Measurements from ENCODE around the gene ITIH1. TPM values are rescaled to one million over a fixed set of nuclear protein-coding genes. Genes with fewer than 3 reads are reported as not detected.

The ITIH1 gene
- total and polyA plus RNA-seq, 2 donors (not counting 3 experiments of a cell fraction or from before 2014, with no cell fraction given) = not detected

DNA sequence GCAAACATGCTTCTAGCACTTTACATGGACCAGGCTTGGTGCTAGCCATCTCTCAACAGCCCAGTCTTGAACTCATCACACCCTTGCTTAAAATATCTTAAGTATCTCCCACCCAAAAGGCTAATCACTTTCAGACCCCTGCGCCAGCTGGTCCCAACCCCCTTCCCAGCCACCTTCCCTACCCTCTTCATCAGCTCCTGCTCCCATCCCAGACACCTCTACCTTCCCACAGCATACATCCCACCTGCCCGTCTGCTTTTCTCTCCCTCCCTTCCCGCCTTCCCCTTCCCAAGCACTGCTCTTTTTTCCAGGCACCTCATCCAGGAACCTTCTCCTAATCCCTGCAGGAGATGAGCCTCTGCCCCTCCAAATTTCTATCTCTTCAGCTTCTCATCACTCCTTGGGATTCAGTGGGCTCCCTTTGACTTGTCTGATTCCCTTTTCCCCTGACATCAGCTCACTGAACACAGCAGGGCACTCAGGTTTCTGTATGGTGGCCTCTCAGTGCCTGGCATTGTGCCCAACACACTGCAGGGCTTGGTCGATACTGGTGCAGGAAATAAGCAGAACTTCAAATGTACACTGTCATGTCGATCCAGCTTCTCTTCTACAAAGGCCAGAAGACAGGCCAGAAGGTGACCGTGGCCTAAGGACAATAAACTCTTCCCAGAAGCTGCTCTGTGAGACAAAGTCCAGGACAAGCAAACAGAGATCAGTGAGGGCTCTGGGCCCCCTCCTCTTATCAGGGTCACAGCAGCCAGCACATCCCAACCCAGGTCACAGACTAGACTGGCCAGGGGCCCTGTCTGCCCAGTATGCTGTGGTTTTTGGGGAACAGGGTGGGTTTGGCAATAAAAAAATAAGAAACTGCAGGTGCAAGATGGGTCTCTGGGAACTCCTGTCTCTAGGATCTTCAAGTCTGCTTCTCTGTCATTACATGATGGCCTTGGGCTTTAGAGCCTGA, 2.2 kb upstream of the ITIH1 start:
- Histone ChIP-seq H3K79me2 (ENCODE audit: control insufficient read depth, insufficient read depth, low read length) (peaks cover 2% of the 10 kb centered on the region), H4K20me1 (replicated peaks; ENCODE audit: control insufficient read depth, extremely low read depth, insufficient read depth, low read length) (no peaks in the 10 kb centered on the region), H3K9me3 (replicated peaks; ENCODE audit: control insufficient read depth, insufficient read depth, low read length) (no peaks in the 10 kb centered on the region), H3K9me1 (replicated peaks; ENCODE audit: control insufficient read depth, extremely low read depth, insufficient read depth, low read length) (no peaks in the 10 kb centered on the region), H3K4me2 (ENCODE audit: insufficient read depth, low read length) (no peak overlapping the region), H3K27me3 (ENCODE audit: control insufficient read depth in 2 of 2, insufficient read depth in 2 of 2, low read length in 2 of 2) (no peaks in the 10 kb centered on the region), H3K4me1 (ENCODE audit: control insufficient read depth, extremely low read depth, insufficient read depth, low read length) (peaks cover 5% of the 10 kb centered on the region), H3K9ac (replicated peaks; ENCODE audit: extremely low read depth, insufficient read depth, low read length) (no peak overlapping the region), H3K4me3 (replicated peaks in 1 of 3; ENCODE audit: insufficient read depth in 1 of 3, low read depth in 1 of 3, low read length in 3 of 3) (no peak overlapping the region), H3K36me3 (ENCODE audit: control insufficient read depth in 2 of 2, extremely low read depth in 1 of 2, insufficient read depth in 2 of 2, low read length in 2 of 2) (no peaks in the 10 kb centered on the region), H3K27ac (ENCODE audit: insufficient read depth, low read depth, low read length) (no peak overlapping the region), H2AFZ (ENCODE audit: low read depth, low read length) (no peak overlapping the region)
- dilution Hi-C loops (cut with MboI; ENCODE audit: extremely low pct_ligation_motif_present, low sequenced_read_pairs) (no loop called here), intact Hi-C loops (cut with micrococcal nuclease) (no loop called here)
- ChIA-PET POLR2A (no interaction called here), CTCF (interaction anchor here (1.1 to 1.3 kb wide), 2 partner anchors 10 to 11 kb away, joined by 3 to 5 read pairs; no protein-coding TSS in a partner anchor)
- FAIRE-seq (no peak), DNase-seq (ENCODE audit: low read depth, low spot score) (no peak)
- TF ChIP-seq, protein P1, sequence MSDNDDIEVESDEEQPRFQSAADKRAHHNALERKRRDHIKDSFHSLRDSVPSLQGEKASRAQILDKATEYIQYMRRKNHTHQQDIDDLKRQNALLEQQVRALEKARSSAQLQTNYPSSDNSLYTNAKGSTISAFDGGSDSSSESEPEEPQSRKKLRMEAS (IDR thresholded peaks at IDR 0.05; ENCODE audit: insufficient read depth, insufficient read length) = no peak
- BruUV-seq (replicated peaks) = no TSS peak

DNA sequence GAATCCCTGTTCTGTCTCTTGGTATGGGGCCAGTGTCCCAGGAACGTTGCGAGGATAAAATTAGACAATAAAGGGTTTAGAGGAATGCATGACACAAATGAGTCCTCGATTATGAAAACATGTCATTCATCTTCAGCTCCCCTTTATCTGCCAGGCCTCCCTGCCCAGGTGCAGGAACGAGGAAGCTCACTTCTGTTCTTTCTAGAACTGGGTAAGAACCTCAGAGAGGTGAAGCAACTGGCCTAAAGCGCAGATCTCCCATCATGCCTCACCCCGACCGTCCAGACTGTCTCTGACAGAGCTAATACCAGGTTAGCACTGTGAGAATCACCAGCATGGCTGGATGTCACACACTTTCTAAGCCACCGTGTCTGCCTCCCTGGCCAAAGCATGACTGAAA, 1.5 kb upstream of the ITIH1 start:
- H3K79me2 ChIP-seq (ENCODE audit: control insufficient read depth, insufficient read depth, low read length) = no peaks in the 10 kb centered on the region
- POLR2A ChIA-PET = no interaction called here
- H4K20me1 ChIP-seq (replicated peaks; ENCODE audit: control insufficient read depth, extremely low read depth, insufficient read depth, low read length) = no peaks in the 10 kb centered on the region
- peaks cover 0 to 7% of the 10 kb centered on the region in 2 experiments for H3K27me3 ChIP-seq (ENCODE audit: control insufficient read depth in 2 of 2, insufficient read depth in 2 of 2, low read length in 2 of 2)
- H3K4me3 ChIP-seq (replicated peaks in 1 of 3; ENCODE audit: insufficient read depth in 1 of 3, low read depth in 1 of 3, low read length in 3 of 3) = no peak overlapping the region
- intact Hi-C loops (cut with micrococcal nuclease) (no loop called here), dilution Hi-C loops (cut with MboI; ENCODE audit: extremely low pct_ligation_motif_present, low sequenced_read_pairs) (no loop called here)
- no peak overlapping the region for H3K9ac ChIP-seq (replicated peaks; ENCODE audit: extremely low read depth, insufficient read depth, low read length)
- no TSS peak for BruUV-seq (replicated peaks)
- CTCF ChIA-PET = interaction anchor here (1.1 kb wide), 1 partner anchor 9 kb away, joined by 5 read pairs; no protein-coding TSS in a partner anchor
- H2AFZ ChIP-seq (ENCODE audit: low read depth, low read length) = no peak overlapping the region
- DNase-seq (ENCODE audit: low read depth, low spot score) = no peak
- no peaks in the 10 kb centered on the region for H3K9me1 ChIP-seq (replicated peaks; ENCODE audit: control insufficient read depth, extremely low read depth, insufficient read depth, low read length)
- H3K27ac ChIP-seq (ENCODE audit: insufficient read depth, low read depth, low read length) = no peak overlapping the region
- peaks cover 5% of the 10 kb centered on the region for H3K4me1 ChIP-seq (ENCODE audit: control insufficient read depth, extremely low read depth, insufficient read depth, low read length)
- no peak for FAIRE-seq
- H3K4me2 ChIP-seq (ENCODE audit: insufficient read depth, low read length) = no peak overlapping the region
- no peaks in the 10 kb centered on the region for H3K9me3 ChIP-seq (replicated peaks; ENCODE audit: control insufficient read depth, insufficient read depth, low read length)
- H3K36me3 ChIP-seq (ENCODE audit: control insufficient read depth in 2 of 2, extremely low read depth in 1 of 2, insufficient read depth in 2 of 2, low read length in 2 of 2) = no peaks in the 10 kb centered on the region
- no peak for TF ChIP-seq EZH2 (IDR thresholded peaks at IDR 0.05; ENCODE audit: borderline replicate concordance, low read depth, low read length, severe bottlenecking)
- TF ChIP-seq JUN (IDR thresholded peaks at IDR 0.05; ENCODE audit: borderline replicate concordance, insufficient read depth, insufficient read length, low read depth) = no peak
- TF ChIP-seq POLR2AphosphoS5 (IDR thresholded peaks at IDR 0.05; ENCODE audit: insufficient read depth, low read depth, low read length) = no peak
- TF ChIP-seq, protein P1 (IDR thresholded peaks at IDR 0.05; ENCODE audit: insufficient read depth, insufficient read length) = no peak
- no peak for TF ChIP-seq FOS (IDR thresholded peaks at IDR 0.05; ENCODE audit: borderline replicate concordance, insufficient read depth, low read length)
- TF ChIP-seq GATA2 (IDR thresholded peaks at IDR 0.05; ENCODE audit: insufficient read depth, insufficient read length, low read depth, low read length) = no peak
- TF ChIP-seq, protein P2, sequence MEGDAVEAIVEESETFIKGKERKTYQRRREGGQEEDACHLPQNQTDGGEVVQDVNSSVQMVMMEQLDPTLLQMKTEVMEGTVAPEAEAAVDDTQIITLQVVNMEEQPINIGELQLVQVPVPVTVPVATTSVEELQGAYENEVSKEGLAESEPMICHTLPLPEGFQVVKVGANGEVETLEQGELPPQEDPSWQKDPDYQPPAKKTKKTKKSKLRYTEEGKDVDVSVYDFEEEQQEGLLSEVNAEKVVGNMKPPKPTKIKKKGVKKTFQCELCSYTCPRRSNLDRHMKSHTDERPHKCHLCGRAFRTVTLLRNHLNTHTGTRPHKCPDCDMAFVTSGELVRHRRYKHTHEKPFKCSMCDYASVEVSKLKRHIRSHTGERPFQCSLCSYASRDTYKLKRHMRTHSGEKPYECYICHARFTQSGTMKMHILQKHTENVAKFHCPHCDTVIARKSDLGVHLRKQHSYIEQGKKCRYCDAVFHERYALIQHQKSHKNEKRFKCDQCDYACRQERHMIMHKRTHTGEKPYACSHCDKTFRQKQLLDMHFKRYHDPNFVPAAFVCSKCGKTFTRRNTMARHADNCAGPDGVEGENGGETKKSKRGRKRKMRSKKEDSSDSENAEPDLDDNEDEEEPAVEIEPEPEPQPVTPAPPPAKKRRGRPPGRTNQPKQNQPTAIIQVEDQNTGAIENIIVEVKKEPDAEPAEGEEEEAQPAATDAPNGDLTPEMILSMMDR (IDR thresholded peaks at IDR 0.05; ENCODE audit: extremely low read depth in 1 of 2, insufficient read depth in 1 of 2, low read depth in 1 of 2, low read length in 2 of 2) = no peak
- TF ChIP-seq MYC (IDR thresholded peaks at IDR 0.05; ENCODE audit: low read depth, low read length) = no peak
- TF ChIP-seq POLR2A (IDR thresholded peaks at IDR 0.05; ENCODE audit: low read depth, low read length) = no peak

All from endothelial cell of umbilical vein (primary cell).